ENCODE results near the gene CCNB2.

CCNB2 gene

DNA sequence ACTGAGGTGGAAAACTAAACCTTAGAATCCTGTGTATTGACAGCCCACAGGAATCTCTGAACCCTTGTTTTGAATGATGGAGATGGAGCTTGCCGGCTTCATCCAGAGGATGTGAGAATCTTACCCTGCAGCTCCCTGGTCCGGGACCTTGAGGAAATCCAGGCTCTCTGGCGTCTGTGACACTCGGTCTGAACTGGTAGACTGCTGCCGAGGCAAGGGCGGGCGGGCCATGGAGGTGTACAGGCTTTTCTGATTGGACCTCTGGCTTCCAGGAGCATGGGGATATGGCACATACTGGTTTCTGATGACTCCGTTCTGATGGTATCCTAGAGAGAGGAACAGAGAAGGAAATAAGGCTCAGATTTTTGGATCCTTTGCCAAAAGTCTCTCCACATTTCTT is 48.5 kb downstream of the CCNB2 start:
- no peak for DNase-seq (ENCODE audit: low read depth)
- TF ChIP-seq, protein P1, sequence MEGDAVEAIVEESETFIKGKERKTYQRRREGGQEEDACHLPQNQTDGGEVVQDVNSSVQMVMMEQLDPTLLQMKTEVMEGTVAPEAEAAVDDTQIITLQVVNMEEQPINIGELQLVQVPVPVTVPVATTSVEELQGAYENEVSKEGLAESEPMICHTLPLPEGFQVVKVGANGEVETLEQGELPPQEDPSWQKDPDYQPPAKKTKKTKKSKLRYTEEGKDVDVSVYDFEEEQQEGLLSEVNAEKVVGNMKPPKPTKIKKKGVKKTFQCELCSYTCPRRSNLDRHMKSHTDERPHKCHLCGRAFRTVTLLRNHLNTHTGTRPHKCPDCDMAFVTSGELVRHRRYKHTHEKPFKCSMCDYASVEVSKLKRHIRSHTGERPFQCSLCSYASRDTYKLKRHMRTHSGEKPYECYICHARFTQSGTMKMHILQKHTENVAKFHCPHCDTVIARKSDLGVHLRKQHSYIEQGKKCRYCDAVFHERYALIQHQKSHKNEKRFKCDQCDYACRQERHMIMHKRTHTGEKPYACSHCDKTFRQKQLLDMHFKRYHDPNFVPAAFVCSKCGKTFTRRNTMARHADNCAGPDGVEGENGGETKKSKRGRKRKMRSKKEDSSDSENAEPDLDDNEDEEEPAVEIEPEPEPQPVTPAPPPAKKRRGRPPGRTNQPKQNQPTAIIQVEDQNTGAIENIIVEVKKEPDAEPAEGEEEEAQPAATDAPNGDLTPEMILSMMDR (IDR thresholded peaks at IDR 0.05; ENCODE audit: control insufficient read depth, insufficient read depth, low read depth, low read length, missing control alignments) = no peak
- no peak overlapping the region for H3K4me3 ChIP-seq (ENCODE audit: control insufficient read depth, low read depth, low read length)

DNA sequence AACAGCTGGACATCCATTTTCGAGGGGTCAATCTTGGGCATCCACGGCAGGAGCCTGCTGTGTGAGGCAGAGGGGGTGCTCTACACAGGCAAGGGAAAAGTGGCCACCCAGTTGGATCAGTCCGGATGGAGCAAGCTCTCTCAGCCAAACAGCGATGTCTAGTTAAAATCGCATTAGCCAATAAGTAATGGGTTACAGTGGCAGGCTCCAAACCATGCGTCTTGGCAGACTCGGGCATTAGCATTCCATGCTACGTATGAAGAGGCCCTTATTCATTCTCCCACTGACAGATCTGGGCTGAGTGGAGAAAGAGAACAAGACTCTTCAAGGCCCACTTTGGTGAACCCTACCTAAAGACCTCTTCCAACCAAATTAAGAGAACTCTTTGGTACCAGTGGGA is 49.3 kb downstream of the CCNB2 start:
- DNase-seq (ENCODE audit: low read depth) = no peak
- H3K4me3 ChIP-seq (ENCODE audit: control insufficient read depth, low read depth, low read length) = no peak overlapping the region
- TF ChIP-seq, protein P1 (IDR thresholded peaks at IDR 0.05; ENCODE audit: control insufficient read depth, insufficient read depth, low read depth, low read length, missing control alignments) = no peak

DNA sequence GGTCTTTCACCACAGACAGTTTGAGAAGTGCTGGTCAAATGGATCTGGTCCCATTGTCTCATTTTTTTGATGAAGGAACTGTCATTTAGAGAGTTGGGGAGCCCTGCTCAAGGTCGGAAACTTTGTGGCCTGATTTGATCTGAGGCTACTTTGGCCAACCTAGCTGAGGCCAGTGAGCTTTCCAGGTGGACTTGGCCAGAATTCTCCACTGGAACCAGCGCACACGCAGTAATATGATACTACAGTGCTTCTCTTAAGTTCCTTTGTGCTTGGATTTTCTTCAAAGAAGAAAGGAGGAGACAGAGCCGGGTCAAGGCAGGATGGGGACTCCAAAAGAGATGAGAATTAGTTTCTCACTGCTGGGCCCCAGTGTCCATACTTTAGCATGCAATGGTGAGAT is 50.5 kb downstream of the CCNB2 start:
- TF ChIP-seq, protein P1 (IDR thresholded peaks at IDR 0.05; ENCODE audit: control insufficient read depth, insufficient read depth, low read depth, low read length, missing control alignments) = no peak
- H3K4me3 ChIP-seq (ENCODE audit: control insufficient read depth, low read depth, low read length) = no peak overlapping the region
- no peak for DNase-seq (ENCODE audit: low read depth)

DNA sequence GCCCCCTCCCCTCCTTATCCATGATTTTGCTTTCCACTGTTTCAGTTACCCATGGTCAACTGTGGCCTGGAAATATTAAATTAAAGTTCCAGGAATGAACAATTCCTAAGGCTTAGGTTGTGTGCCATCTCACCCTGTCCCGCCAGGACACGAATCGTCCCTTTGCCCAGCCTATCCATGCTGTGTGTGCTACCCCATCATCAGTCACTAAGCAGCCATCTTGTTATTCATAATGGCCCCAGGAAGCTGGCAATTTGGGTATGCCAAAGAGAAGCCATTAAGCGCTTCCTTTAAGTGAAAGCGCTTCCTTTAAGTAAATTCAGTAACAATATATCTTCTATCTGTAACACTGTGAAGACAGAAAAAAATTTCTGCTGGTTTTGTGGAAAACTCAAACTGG is 52.5 kb downstream of the CCNB2 start:
- TF ChIP-seq, protein P1 (IDR thresholded peaks at IDR 0.05; ENCODE audit: control insufficient read depth, insufficient read depth, low read depth, low read length, missing control alignments) = no peak
- DNase-seq (ENCODE audit: low read depth) = no peak

DNA sequence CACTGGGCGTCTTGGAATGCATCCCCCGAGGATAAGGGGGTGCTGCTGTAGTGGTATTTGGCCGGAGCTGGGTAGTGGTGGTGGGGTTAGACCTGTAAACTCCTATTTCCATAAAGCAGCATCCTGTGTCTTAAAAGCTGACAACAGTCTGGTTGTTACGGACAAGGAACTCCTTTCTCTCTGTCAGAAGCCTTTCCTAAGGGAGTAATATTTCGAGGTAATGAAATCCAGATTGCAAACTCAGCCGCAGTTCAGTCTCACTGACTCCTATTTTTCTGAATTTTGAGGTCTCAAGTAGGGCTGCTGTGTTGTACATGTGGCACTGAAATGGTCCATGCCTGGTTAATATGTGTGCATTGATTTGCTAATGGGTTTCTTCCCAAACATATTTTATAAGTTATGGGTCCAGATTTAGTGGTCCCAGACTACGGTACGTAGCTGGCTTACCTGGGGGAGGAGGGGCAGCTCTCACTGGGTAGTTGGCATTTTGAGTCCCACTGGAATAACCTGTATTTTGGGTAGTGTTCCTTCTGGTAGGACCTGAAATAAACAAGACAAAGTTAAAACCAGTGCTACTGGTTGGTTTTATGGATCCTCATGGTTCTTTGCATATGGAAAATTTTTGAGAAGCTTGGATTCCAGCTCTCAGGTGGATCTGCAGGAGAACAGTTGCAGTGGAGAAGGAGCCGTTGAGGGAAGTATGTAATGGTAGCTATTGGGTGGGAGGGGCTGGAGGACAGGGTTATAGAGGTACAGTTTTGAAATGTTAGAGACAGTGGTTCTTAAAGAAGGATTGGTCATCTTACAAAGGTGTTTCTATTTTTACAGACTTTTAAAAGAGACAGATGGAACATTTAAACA is 53.1 kb downstream of the CCNB2 start:
- TF ChIP-seq, protein P1 (IDR thresholded peaks at IDR 0.05; ENCODE audit: control insufficient read depth, insufficient read depth, low read depth, low read length, missing control alignments) = no peak
- H3K4me3 ChIP-seq (ENCODE audit: control insufficient read depth, low read depth, low read length) = no peak overlapping the region
- DNase-seq (ENCODE audit: low read depth) = no peak

More for the DNA sequence above, 52.5 kb downstream of the CCNB2 start:
- H3K4me3 ChIP-seq (ENCODE audit: control insufficient read depth, low read depth, low read length) = no peak overlapping the region

DNA sequence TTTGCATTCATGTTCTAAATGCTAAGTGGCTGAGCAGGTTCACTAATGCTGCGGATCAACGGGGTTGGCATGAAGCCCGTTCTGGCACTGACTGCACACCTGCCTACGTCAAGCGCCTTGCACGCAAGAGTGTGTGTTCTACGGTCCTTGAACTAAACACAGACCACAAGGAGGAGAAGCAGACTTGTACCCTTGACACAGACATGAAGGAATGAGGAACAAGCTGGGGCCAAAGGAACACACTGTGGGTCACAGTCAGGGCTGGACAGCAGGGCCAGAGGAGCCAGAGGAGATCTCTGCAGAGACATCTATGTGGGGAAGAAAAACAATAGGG is 53.7 kb downstream of the CCNB2 start:
- DNase-seq (ENCODE audit: low read depth) = no peak
- H3K4me3 ChIP-seq (ENCODE audit: control insufficient read depth, low read depth, low read length) = no peak overlapping the region
- TF ChIP-seq, protein P1 (IDR thresholded peaks at IDR 0.05; ENCODE audit: control insufficient read depth, insufficient read depth, low read depth, low read length, missing control alignments) = no peak

Measured in AG09309 (cell line).